Right ventricle myocardium superior (tissue), 1 donor: Measurements from ENCODE around the gene GNAO1. TPM values are rescaled to one million over a fixed set of nuclear protein-coding genes. Genes with fewer than 3 reads are reported as not detected.
A peak's percentile ranks its signal among the peaks of the same experiment; 100 is the strongest.

Source experiments
- ATAC-seq: fragments of 200-7000 bp; cut with Tn5 transposase; one replicate; pipeline ENCODE4 v1.9.1; 2020; ENCODE audit warnings: mild to moderate bottlenecking; ENCODE audit not compliant: poor library complexity
- DNase-seq: peaks from one replicate; pipeline ENCODE4 v3.0.0-alpha.2; 2020
- intact Hi-C: fragments of 100-400 bp; cut with DNase I; formaldehyde crosslinking; loops from one replicate; pipeline ENCODE4 v1.11.2; 2022
- total RNA-seq: library from RNA; stranded (reverse); fragmentation: NEBNext Ultra II Directional; extraction: Animal tissue kit (Norgen Biotek cat#: 25700); gene quantifications from one replicate; pipeline ENCODE4 v1.2.1, GENCODE V29; 2021
- donor health status: DM: no; HTN: yes; CAD: no; lungs with severe emphysema.

GNAO1 gene
- total RNA-seq, 1 donor from 2014 or later: 25.9 TPM

GRCh38 chr16:56195151-56195550, 3.9 kb downstream of the GNAO1 start:
- no peak for ATAC-seq
- intact Hi-C loops: loop anchor here (10.0 kb wide), 1 partner anchor 150 kb away; no protein-coding TSS in a partner anchor
- DNase-seq: no peak

GRCh38 chr16:56196381-56196780, 5.1 kb downstream of the GNAO1 start:
- DNase-seq: no peak
- intact Hi-C loops: loop anchor here (10.0 kb wide), 1 partner anchor 152 kb away; no protein-coding TSS in a partner anchor
- no peak for ATAC-seq

GRCh38 chr16:56197192-56197992, 6.1 kb downstream of the GNAO1 start:
- no peak for ATAC-seq
- intact Hi-C loops: loop anchor here (10.0 kb wide), 1 partner anchor 153 kb away; no protein-coding TSS in a partner anchor
- DNase-seq: no peak

- DNase-seq: no peak
- intact Hi-C loops: loop anchor here (10.0 kb wide), 1 partner anchor 153 kb away; no protein-coding TSS in a partner anchor
- ATAC-seq: no peak
These were observed 6.9 kb downstream of the GNAO1 start for GRCh38 chr16:56198006-56198754.

- DNase-seq (no peak), ATAC-seq (no peak)
- intact Hi-C loops: loop anchor here (10.0 kb wide), 1 partner anchor 154 kb away; no protein-coding TSS in a partner anchor
These were observed 7.4 kb downstream of the GNAO1 start for GRCh38 chr16:56198755-56199114.

- intact Hi-C loops: loop anchor here (10.0 kb wide), 1 partner anchor 154 kb away; no protein-coding TSS in a partner anchor
- ATAC-seq (no peak), DNase-seq (no peak)
These were observed 7.9 kb downstream of the GNAO1 start for GRCh38 chr16:56199164-56199563.

- DNase-seq (no peak), ATAC-seq (peak; percentile 42)
- intact Hi-C loops: loop anchor here (10.0 kb wide), 1 partner anchor 114 kb away; no protein-coding TSS in a partner anchor
These were observed 9.7 kb downstream of the GNAO1 start for GRCh38 chr16:56201030-56201429.

- intact Hi-C loops: loop anchor here (10.0 kb wide), 1 partner anchor 113 kb away; no protein-coding TSS in a partner anchor
- ATAC-seq (peak; percentile 21), DNase-seq (no peak)
These were observed 10.7 kb downstream of the GNAO1 start for GRCh38 chr16:56202036-56202435.

GRCh38 chr16:56203052-56203451, 11.8 kb downstream of the GNAO1 start:
- intact Hi-C loops: loop anchor here (10.0 kb wide), 1 partner anchor 112 kb away; no protein-coding TSS in a partner anchor
- DNase-seq (peak; percentile 50), ATAC-seq (peak; percentile 62)

- DNase-seq (no peak), ATAC-seq (no peak)
- intact Hi-C loops: loop anchor here (10.0 kb wide), 1 partner anchor 110 kb away; no protein-coding TSS in a partner anchor
These were observed 13.5 kb downstream of the GNAO1 start for GRCh38 chr16:56204816-56205215.

GRCh38 chr16:56206951-56207350, 15.7 kb downstream of the GNAO1 start:
- DNase-seq: no peak
- no peak for ATAC-seq
- intact Hi-C loops: loop anchor here (10.0 kb wide), 1 partner anchor 108 kb away; no protein-coding TSS in a partner anchor

GRCh38 chr16:56207421-56207820, 16.1 kb downstream of the GNAO1 start:
- intact Hi-C loops: loop anchor here (10.0 kb wide), 1 partner anchor 107 kb away; no protein-coding TSS in a partner anchor
- ATAC-seq: no peak
- DNase-seq: no peak

- ATAC-seq: peak; percentile 87
- intact Hi-C loops: no loop called here
- no peak for DNase-seq
These were observed 20.2 kb downstream of the GNAO1 start for GRCh38 chr16:56211435-56211981.

- intact Hi-C loops: no loop called here
- ATAC-seq (no peak), DNase-seq (no peak)
These were observed 20.9 kb downstream of the GNAO1 start for GRCh38 chr16:56212144-56212543.

GRCh38 chr16:56221995-56222394, 30.7 kb downstream of the GNAO1 start:
- no peak for ATAC-seq
- intact Hi-C loops: no loop called here
- DNase-seq: no peak

GRCh38 chr16:56222474-56222997, 31.2 kb downstream of the GNAO1 start:
- no peak for ATAC-seq
- intact Hi-C loops: no loop called here
- no peak for DNase-seq

GRCh38 chr16:56225017-56225742, 33.9 kb downstream of the GNAO1 start:
- DNase-seq (no peak), ATAC-seq (no peak)
- intact Hi-C loops: no loop called here

- peak; percentile 83 for ATAC-seq
- DNase-seq: peak; percentile 52
These were observed 34.9 kb downstream of the GNAO1 start for GRCh38 chr16:56226187-56226586.

More at GRCh38 chr16:56226187-56226586, 34.9 kb downstream of the GNAO1 start:
- intact Hi-C loops: no loop called here
